Glutamatergic neuron (in vitro differentiated cells): ENCODE measurements around the gene MTM1. TPM values are rescaled to one million over a fixed set of nuclear protein-coding genes. Genes with fewer than 3 reads are reported as not detected.

Experiments
- DNase-seq: peaks from one replicate; pipeline ENCODE4 v3.0.0; 2022
- H3K27ac Mint-ChIP-seq: one replicate; pipeline ENCODE4 v1.8.0; 2020; ENCODE audit warnings: mild to moderate bottlenecking, mixed read lengths, inconsistent platforms; ENCODE audit not compliant: unreplicated experiment
- H3K27me3 Mint-ChIP-seq: one replicate; pipeline ENCODE4 v1.8.0; 2020; ENCODE audit warnings: mild to moderate bottlenecking, moderate library complexity, mixed read lengths, inconsistent platforms; ENCODE audit not compliant: unreplicated experiment
- H3K36me3 Mint-ChIP-seq: one replicate; pipeline ENCODE4 v1.8.0; 2020; ENCODE audit warnings: mild to moderate bottlenecking, mixed read lengths, inconsistent platforms; ENCODE audit not compliant: unreplicated experiment
- H3K4me1 Mint-ChIP-seq: one replicate; pipeline ENCODE4 v1.8.0; 2020; ENCODE audit warnings: mild to moderate bottlenecking, low read depth, mixed read lengths, inconsistent platforms; ENCODE audit not compliant: unreplicated experiment
- H3K4me3 Mint-ChIP-seq: one replicate; pipeline ENCODE4 v1.8.0; 2020; ENCODE audit warnings: mild to moderate bottlenecking, mixed read lengths, inconsistent platforms; ENCODE audit not compliant: unreplicated experiment
- H3K9me3 Mint-ChIP-seq: one replicate; pipeline ENCODE4 v1.8.0; 2020; ENCODE audit warnings: mild to moderate bottlenecking, moderate library complexity, mixed read lengths, inconsistent platforms; ENCODE audit not compliant: unreplicated experiment
- CTCF ChIP-seq: fragments of 200-600 bp; sonication (generic); IDR thresholded peaks from one replicate; pipeline ENCODE4 v1.5.0; 2021; ENCODE audit not compliant: partially characterized antibody, unreplicated experiment
- total RNA-seq: library from RNA; stranded (reverse); fragmentation: NEBNext Ultra II Directional; extraction: Animal tissue kit (Norgen Biotek cat#: 25700); gene quantifications from one replicate; pipeline ENCODE4 v1.2.1, GENCODE V29; 2021; ENCODE audit not compliant: unreplicated experiment

Gene MTM1
- total RNA-seq, 1 donor from 2014 or later = 7.4 TPM

- peaks cover 3% of the 10 kb centered on the region for H3K27me3 Mint-ChIP-seq
- peaks cover 6% of the 10 kb centered on the region for H3K36me3 Mint-ChIP-seq
- TF ChIP-seq CTCF = no peak
- no peak overlapping the region for H3K27ac Mint-ChIP-seq
- no peaks in the 10 kb centered on the region for H3K4me1 Mint-ChIP-seq
- no peak for DNase-seq
- peaks cover under 1% of the 10 kb centered on the region for H3K9me3 Mint-ChIP-seq
- H3K4me3 Mint-ChIP-seq = no peak overlapping the region
These were observed 59.5 kb downstream of the MTM1 start for GRCh38 chrX:150627957-150628356.

- Mint-ChIP-seq H3K36me3 (no peaks in the 10 kb centered on the region), H3K9me3 (no peaks in the 10 kb centered on the region), H3K27me3 (peaks cover 1% of the 10 kb centered on the region), H3K27ac (no peak overlapping the region), H3K4me1 (no peaks in the 10 kb centered on the region), H3K4me3 (no peak overlapping the region)
- no peak for TF ChIP-seq CTCF
- no peak for DNase-seq
These were observed 67.5 kb downstream of the MTM1 start for GRCh38 chrX:150635952-150636351.

DNA sequence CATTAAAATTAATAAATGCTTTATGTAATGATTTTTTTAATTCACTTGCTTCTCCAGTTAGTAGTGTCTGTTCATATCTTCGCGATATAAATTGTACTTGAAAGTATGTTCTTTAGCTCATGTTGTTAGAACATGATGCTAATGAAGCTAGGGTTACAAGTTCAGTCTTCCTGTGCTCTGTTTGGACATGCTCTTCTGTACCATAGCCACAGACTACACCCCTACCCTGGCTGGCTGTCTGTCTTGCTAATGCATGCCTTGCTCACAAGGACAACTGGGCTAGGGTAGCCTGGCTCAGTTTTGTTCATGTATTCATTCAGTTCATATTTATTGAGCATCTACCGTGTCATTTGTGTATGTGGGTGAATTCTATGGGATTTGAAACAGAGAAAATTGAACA lies 74.0 kb downstream of the MTM1 start:
- Mint-ChIP-seq H3K4me3 (no peak overlapping the region), H3K27ac (no peak overlapping the region), H3K36me3 (no peaks in the 10 kb centered on the region), H3K9me3 (no peaks in the 10 kb centered on the region), H3K4me1 (no peaks in the 10 kb centered on the region), H3K27me3 (no peaks in the 10 kb centered on the region)
- DNase-seq = no peak
- TF ChIP-seq CTCF = no peak

DNA sequence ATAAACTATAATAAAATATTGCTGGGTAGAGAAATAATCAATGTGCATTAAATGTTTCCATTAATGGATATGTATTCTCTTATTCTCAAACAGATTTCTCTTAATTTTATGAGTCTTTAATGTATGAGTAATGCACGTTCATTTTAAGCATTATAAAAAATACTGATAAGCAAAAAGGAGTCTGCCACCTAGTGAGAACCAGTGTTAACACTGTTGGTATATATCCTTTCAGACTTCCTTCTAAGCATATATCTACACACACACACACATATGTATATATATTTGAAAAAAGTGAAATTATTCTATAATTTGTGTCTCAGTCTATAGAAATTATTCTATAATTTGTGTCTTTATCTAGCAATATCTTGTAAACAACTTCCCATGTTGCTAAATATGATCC lies 74.8 kb downstream of the MTM1 start:
- TF ChIP-seq CTCF = no peak
- no peaks in the 10 kb centered on the region for H3K4me1 Mint-ChIP-seq

DNA sequence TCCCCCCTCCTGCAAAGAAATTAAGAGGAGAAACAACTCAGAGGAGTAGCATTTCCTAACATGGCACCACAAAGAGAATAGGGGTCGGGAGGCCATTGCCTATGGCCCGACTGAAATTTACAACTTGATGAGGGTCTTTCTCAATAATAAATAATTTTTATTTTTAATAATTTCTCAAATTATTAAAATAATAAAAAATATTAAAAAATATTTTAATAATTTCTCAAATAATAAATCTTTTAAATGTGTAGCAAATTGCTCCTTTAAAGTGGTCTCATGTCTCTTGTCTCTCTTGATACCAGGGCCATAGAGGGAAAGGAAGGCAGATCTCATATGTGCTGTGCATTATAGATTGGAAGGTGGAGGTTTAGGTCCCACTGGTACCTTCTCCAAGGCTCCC lies 75.5 kb downstream of the MTM1 start:
- Mint-ChIP-seq H3K4me1 (no peaks in the 10 kb centered on the region), H3K4me3 (no peak overlapping the region), H3K27ac (no peak overlapping the region), H3K27me3 (no peaks in the 10 kb centered on the region), H3K9me3 (no peaks in the 10 kb centered on the region), H3K36me3 (no peaks in the 10 kb centered on the region)
- no peak for TF ChIP-seq CTCF
- no peak for DNase-seq

More for the DNA sequence above, 74.8 kb downstream of the MTM1 start:
- no peak for DNase-seq
- H3K4me3 Mint-ChIP-seq = no peak overlapping the region
- no peaks in the 10 kb centered on the region for H3K9me3 Mint-ChIP-seq
- H3K36me3 Mint-ChIP-seq = no peaks in the 10 kb centered on the region
- no peak overlapping the region for H3K27ac Mint-ChIP-seq
- no peaks in the 10 kb centered on the region for H3K27me3 Mint-ChIP-seq
